ENCODE data around the gene AMH.
A peak's percentile ranks its signal among the peaks of the same experiment; 100 is the strongest.

The AMH gene

DNA sequence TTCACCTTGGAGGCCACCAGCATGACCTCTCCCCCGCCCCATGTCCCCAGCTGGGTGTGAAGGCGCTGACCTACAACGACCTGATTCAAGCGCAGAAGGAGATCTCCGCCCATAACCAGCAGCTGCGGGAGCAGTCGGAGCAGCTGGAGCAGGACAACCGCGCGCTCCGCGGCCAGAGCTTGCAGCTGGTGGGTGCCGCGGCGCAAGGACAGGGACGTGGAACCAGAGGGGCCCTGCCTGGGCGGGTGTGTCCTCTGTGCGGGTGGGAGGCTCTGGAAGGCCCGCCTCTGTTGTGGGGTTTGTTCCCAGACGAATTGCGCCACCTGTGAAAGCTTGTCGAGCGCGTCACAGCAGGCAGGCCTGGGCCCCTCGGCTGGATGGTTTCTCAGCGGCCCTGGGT lies 35.3 kb upstream of the AMH start:
- Histone ChIP-seq H3K4me3 (no peak overlapping the region), H3K27ac (no peak overlapping the region)
- TF ChIP-seq, protein P1, sequence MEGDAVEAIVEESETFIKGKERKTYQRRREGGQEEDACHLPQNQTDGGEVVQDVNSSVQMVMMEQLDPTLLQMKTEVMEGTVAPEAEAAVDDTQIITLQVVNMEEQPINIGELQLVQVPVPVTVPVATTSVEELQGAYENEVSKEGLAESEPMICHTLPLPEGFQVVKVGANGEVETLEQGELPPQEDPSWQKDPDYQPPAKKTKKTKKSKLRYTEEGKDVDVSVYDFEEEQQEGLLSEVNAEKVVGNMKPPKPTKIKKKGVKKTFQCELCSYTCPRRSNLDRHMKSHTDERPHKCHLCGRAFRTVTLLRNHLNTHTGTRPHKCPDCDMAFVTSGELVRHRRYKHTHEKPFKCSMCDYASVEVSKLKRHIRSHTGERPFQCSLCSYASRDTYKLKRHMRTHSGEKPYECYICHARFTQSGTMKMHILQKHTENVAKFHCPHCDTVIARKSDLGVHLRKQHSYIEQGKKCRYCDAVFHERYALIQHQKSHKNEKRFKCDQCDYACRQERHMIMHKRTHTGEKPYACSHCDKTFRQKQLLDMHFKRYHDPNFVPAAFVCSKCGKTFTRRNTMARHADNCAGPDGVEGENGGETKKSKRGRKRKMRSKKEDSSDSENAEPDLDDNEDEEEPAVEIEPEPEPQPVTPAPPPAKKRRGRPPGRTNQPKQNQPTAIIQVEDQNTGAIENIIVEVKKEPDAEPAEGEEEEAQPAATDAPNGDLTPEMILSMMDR (IDR thresholded peaks at IDR 0.05), result no peak
- DNase-seq (ENCODE audit: low spot score), result no peak

DNA sequence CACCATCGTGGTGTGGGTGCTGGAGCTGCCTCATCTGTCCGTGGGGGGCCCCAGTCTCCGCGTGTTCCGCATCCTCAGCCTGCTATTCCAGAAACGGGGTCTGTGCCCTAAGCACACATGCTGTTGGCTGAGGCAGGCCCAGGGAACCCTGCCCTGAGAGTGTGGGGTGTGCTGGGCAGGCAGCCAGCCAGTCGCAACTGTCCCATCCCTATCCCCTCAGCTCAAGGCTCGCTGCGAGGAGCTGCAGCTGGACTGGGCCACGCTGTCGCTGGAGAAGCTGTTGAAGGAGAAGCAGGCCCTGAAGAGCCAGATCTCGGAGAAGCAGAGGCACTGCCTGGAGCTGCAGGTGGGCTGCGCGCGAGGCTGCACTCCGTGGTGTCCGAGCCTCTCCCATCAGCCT lies 34.9 kb upstream of the AMH start:
- no peak overlapping the region for H3K27ac ChIP-seq
- no peak overlapping the region for H3K4me3 ChIP-seq
- TF ChIP-seq, protein P1 (IDR thresholded peaks at IDR 0.05), result no peak
- DNase-seq (ENCODE audit: low spot score), result no peak

DNA sequence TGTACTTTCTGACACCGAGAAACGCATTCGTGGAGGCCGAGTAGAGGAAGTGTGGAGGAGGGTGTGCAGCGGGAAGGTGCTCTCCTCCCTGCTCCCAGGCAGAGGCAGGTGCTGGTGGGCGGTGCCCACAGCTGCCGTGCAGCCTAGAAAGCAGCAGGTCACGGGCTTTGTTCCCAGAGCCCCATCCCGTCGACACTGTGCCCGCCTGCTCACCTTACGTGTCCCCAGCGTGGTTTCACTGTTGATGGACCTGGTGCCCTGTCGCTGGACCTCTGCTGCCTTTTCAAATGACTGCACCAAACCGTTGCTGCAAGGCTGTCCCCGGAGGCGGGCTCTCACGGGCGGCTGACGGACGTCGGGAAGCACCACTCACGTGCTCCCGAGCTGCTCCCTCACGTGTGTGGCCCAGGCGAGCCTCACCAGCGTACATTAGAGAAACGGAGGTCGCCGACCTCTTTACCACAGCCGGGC lies 33.8 kb upstream of the AMH start:
- TF ChIP-seq, protein P1 (IDR thresholded peaks at IDR 0.05), result no peak
- H3K27ac ChIP-seq, result no peak overlapping the region
- DNase-seq (ENCODE audit: low spot score), result no peak
- H3K4me3 ChIP-seq, result no peak overlapping the region

DNA sequence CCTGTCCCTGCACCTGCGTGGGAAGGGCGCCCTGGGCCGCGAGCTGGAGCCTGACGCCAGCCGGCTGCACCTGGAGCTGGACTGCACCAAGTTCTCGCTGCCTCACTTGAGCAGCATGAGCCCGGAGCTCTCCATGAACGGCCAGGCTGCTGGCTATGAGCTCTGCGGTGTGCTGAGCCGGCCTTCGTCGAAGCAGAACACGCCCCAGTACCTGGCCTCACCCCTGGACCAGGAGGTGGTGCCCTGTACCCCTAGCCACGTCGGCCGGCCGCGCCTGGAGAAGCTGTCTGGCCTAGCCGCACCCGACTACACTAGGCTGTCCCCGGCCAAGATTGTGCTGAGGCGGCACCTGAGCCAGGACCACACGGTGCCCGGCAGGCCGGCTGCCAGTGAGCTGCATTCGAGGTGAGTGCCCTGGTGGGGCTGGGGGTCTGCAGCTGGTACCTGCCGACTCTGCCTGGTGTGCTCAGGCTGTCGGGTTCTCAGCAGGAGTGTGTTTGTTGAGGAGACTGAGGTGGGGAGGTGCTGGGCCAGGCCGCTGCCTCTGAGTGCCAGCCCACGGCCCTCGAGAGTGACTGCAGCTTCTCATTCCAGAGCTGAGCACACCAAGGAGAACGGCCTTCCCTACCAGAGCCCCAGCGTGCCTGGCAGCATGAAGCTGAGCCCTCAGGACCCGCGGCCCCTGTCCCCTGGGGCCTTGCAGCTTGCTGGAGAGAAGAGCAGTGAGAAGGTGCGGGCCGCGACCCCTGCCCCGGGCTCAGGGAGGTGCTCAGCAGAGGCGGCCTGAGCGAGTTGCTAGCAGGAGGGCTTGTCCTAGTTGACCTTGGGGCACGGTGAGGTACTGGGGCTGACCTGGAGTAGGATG lies 32.5 kb upstream of the AMH start:
- TF ChIP-seq, protein P1 (IDR thresholded peaks at IDR 0.05), result no peak

DNA sequence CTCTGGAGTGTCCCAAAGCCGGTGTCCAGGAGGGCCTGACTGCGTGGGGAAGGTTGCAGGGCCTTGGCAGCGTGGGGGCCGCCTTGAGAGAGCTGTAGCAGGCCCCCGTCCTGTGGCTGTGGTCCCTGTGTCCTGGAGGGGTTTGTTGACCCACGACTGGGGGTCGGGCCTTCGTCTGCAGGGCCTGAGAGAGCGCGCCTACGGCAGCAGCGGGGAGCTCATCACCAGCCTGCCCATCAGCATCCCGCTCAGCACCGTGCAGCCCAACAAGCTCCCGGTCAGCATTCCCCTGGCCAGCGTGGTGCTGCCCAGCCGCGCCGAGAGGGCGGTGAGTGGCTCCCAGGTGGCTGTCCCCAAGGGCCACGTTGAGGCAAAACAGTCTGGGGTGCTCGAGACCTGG lies 31.5 kb upstream of the AMH start:
- DNase-seq (ENCODE audit: low spot score), result no peak
- TF ChIP-seq, protein P1 (IDR thresholded peaks at IDR 0.05), result no peak
- Histone ChIP-seq H3K4me3 (no peak overlapping the region), H3K27ac (no peak overlapping the region)

More for the DNA sequence above, 32.5 kb upstream of the AMH start:
- no peak overlapping the region for H3K4me3 ChIP-seq
- no peak for DNase-seq (ENCODE audit: low spot score)
- no peak overlapping the region for H3K27ac ChIP-seq

DNA sequence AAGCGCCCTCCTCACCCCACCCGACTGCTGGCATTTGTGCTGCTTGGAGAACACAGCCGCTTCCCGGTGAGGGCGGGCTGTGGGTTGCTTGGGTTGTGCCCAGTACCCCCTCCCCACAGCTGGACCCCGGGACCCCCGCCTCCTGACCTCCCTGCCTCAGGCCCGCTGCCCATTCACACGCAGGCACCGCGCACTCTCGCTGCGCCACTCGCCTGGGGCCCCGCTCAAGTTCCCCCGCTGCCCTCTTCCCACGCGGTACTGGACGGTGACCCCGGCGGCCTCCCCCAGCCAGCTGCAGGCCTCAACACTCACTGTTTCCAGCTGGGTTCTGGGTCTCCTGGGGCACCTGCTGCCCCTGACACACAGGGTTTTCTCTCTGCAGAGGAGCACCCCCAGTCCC lies 29.4 kb upstream of the AMH start:
- TF ChIP-seq, protein P1 (IDR thresholded peaks at IDR 0.05), result no peak
- no peak overlapping the region for H3K27ac ChIP-seq
- H3K4me3 ChIP-seq, result no peak overlapping the region
- no peak for DNase-seq (ENCODE audit: low spot score)

DNA sequence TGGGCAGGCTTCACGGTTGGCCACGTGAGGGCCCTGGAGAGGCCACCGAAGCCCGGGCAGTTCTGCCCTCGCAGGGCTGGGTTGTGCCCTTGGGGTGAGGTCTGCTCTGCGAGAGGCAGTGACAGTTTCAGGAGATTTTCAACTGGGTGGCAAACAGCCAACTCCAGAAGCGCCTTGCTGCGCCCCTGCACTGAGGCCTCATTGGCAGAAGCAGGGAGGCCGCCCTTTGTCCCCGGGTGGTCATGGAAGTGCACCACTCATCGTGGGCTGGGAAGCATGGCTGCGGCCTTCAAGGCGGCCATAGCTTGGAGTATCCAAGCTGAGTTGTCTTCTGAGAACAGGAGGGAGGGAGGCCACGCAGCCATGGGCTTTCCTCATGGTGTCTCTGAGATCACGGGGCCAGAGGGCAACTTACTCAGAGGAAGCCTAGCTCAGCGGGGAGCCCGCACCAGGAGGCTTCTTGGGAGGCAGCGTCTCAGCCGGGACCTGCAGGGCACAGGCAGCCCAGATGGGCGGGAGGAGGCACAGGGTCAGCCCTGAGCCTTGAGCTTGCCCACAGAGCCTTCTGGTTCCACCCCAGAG lies 27.8 kb upstream of the AMH start:
- DNase-seq (ENCODE audit: low spot score), result no peak
- TF ChIP-seq, protein P1 (IDR thresholded peaks at IDR 0.05), result no peak
- H3K27ac ChIP-seq, result peak overlapping the region in 1 of 2 donors; percentile 2
- no peak overlapping the region for H3K4me3 ChIP-seq

All from coronary artery (tissue), 2 donors.